Mucosa of stomach (tissue), 1 donor: Measurements from ENCODE around the gene CTRB2.
"Not testable (repeated sequence)": the region's sequence is repeated elsewhere in the genome, so short reads cannot be mapped to it uniquely, and the experiment has no call there.

Experiments
- H3K27me3 ChIP-seq: one replicate; pipeline ENCODE4 v1.7.0; 2013; ENCODE audit warnings: mild to moderate bottlenecking, low read length; ENCODE audit not compliant: control insufficient read depth, insufficient read depth
- H3K36me3 ChIP-seq: one replicate; pipeline ENCODE4 v1.7.0; 2013; ENCODE audit warnings: low read length; ENCODE audit not compliant: control insufficient read depth, insufficient read depth
- H3K4me1 ChIP-seq: one replicate; pipeline ENCODE4 v1.7.0; 2013; ENCODE audit warnings: mild to moderate bottlenecking, low read length; ENCODE audit not compliant: control insufficient read depth, insufficient read depth
- H3K4me3 ChIP-seq: one replicate; pipeline ENCODE4 v1.7.0; 2013; ENCODE audit warnings: low read length
- H3K9ac ChIP-seq: one replicate; pipeline ENCODE4 v1.7.0; 2013; ENCODE audit warnings: mild to moderate bottlenecking, low read length, moderate library complexity
- H3K9me3 ChIP-seq: one replicate; pipeline ENCODE4 v1.7.0; 2013; ENCODE audit warnings: mild to moderate bottlenecking, low read length, moderate library complexity; ENCODE audit not compliant: control insufficient read depth
- donor health status: Pancreatic carcinoma.

Gene CTRB2

GRCh38 chr16:75229172-75230031, 22.4 kb upstream of the CTRB2 start:
- no peak overlapping the region for H3K4me3 ChIP-seq
- no peaks in the 10 kb centered on the region for H3K27me3 ChIP-seq
- peaks cover 10% of the 10 kb centered on the region for H3K4me1 ChIP-seq
- peaks cover 17% of the 10 kb centered on the region for H3K36me3 ChIP-seq
- no peak overlapping the region for H3K9ac ChIP-seq
- H3K9me3 ChIP-seq, result no peaks in the 10 kb centered on the region

GRCh38 chr16:75228143-75228976, 21.4 kb upstream of the CTRB2 start:
- Histone ChIP-seq H3K27me3 (no peaks in the 10 kb centered on the region), H3K9ac (no peak overlapping the region), H3K4me1 (peaks cover 3% of the 10 kb centered on the region), H3K36me3 (peaks cover 17% of the 10 kb centered on the region), H3K9me3 (no peaks in the 10 kb centered on the region), H3K4me3 (no peak overlapping the region)

- H3K27me3 ChIP-seq, result no peaks in the 10 kb centered on the region
- H3K9me3 ChIP-seq, result no peaks in the 10 kb centered on the region
- no peak overlapping the region for H3K9ac ChIP-seq
- peaks cover 15% of the 10 kb centered on the region for H3K36me3 ChIP-seq
- no peak overlapping the region for H3K4me3 ChIP-seq
- H3K4me1 ChIP-seq, result peaks cover 3% of the 10 kb centered on the region
These were observed 20.6 kb upstream of the CTRB2 start for GRCh38 chr16:75227361-75228142.

GRCh38 chr16:75226550-75227360, 19.8 kb upstream of the CTRB2 start:
- Histone ChIP-seq H3K9me3 (no peaks in the 10 kb centered on the region), H3K4me1 (peaks cover 3% of the 10 kb centered on the region), H3K9ac (no peak overlapping the region), H3K4me3 (no peak overlapping the region), H3K27me3 (no peaks in the 10 kb centered on the region), H3K36me3 (peaks cover 13% of the 10 kb centered on the region)

GRCh38 chr16:75225678-75226515, 18.9 kb upstream of the CTRB2 start:
- peaks cover 13% of the 10 kb centered on the region for H3K36me3 ChIP-seq
- no peaks in the 10 kb centered on the region for H3K9me3 ChIP-seq
- peaks cover 3% of the 10 kb centered on the region for H3K4me1 ChIP-seq
- no peaks in the 10 kb centered on the region for H3K27me3 ChIP-seq
- H3K9ac ChIP-seq, result no peak overlapping the region
- H3K4me3 ChIP-seq, result no peak overlapping the region

GRCh38 chr16:75225092-75225491, 18.1 kb upstream of the CTRB2 start:
- no peak overlapping the region for H3K9ac ChIP-seq
- H3K4me1 ChIP-seq, result peaks cover 3% of the 10 kb centered on the region
- H3K36me3 ChIP-seq, result peaks cover 13% of the 10 kb centered on the region
- no peak overlapping the region for H3K4me3 ChIP-seq
- no peaks in the 10 kb centered on the region for H3K27me3 ChIP-seq
- no peaks in the 10 kb centered on the region for H3K9me3 ChIP-seq

GRCh38 chr16:75224306-75225082, 17.5 kb upstream of the CTRB2 start:
- H3K27me3 ChIP-seq, result no peaks in the 10 kb centered on the region
- H3K4me3 ChIP-seq, result no peak overlapping the region
- H3K36me3 ChIP-seq, result peaks cover 8% of the 10 kb centered on the region
- H3K9me3 ChIP-seq, result no peaks in the 10 kb centered on the region
- peaks cover 3% of the 10 kb centered on the region for H3K4me1 ChIP-seq
- H3K9ac ChIP-seq, result no peak overlapping the region

GRCh38 chr16:75223129-75223528, 16.2 kb upstream of the CTRB2 start:
- H3K9ac ChIP-seq, H3K36me3 ChIP-seq, H3K4me3 ChIP-seq, H3K27me3 ChIP-seq, H3K9me3 ChIP-seq, H3K4me1 ChIP-seq: not testable (repeated sequence)

- Histone ChIP-seq H3K4me1 (peaks cover 3% of the 10 kb centered on the region), H3K36me3 (no peaks in the 10 kb centered on the region), H3K9ac (no peak overlapping the region), H3K9me3 (no peaks in the 10 kb centered on the region), H3K27me3 (no peaks in the 10 kb centered on the region), H3K4me3 (no peak overlapping the region)
These were observed 15.4 kb upstream of the CTRB2 start for GRCh38 chr16:75222271-75222783.

- H3K27me3 ChIP-seq, result no peaks in the 10 kb centered on the region
- peaks cover 3% of the 10 kb centered on the region for H3K4me1 ChIP-seq
- no peak overlapping the region for H3K4me3 ChIP-seq
- H3K9me3 ChIP-seq, result no peaks in the 10 kb centered on the region
- no peak overlapping the region for H3K9ac ChIP-seq
- no peaks in the 10 kb centered on the region for H3K36me3 ChIP-seq
These were observed 12.9 kb upstream of the CTRB2 start for GRCh38 chr16:75219838-75220237.
